HEK293 (cell line): ENCODE results near the gene ACADVL.
A peak's percentile ranks its signal among the peaks of the same experiment; 100 is the strongest.

ENCODE experiments used
- GLIS1 ChIP-seq: fragments of 450-650 bp; formaldehyde crosslinking; IDR thresholded peaks from 2 replicates; pipeline ENCODE4 v1.5.1; 2016; ENCODE audit warnings: missing biosample characterization, missing genetic modification characterization
- SALL2 ChIP-seq: fragments of 450-650 bp; formaldehyde crosslinking; IDR thresholded peaks from 2 replicates; pipeline ENCODE4 v1.5.0; 2017; ENCODE audit warnings: missing biosample characterization, mild to moderate bottlenecking, missing genetic modification characterization, borderline replicate concordance
- WT1 ChIP-seq: fragments of 450-650 bp; formaldehyde crosslinking; IDR thresholded peaks from 2 replicates; pipeline ENCODE4 v1.5.1; 2016; ENCODE audit warnings: missing biosample characterization, missing genetic modification characterization
- ZNF23 ChIP-seq: fragments of 450-650 bp; formaldehyde crosslinking; IDR thresholded peaks from 2 replicates; pipeline ENCODE4 v1.5.1; 2016; ENCODE audit warnings: missing biosample characterization, missing genetic modification characterization, borderline replicate concordance
- ZNF302 ChIP-seq: fragments of 450-650 bp; formaldehyde crosslinking; IDR thresholded peaks from 2 replicates; pipeline ENCODE4 v1.5.1; 2016; ENCODE audit warnings: missing biosample characterization, missing genetic modification characterization, low read depth
- ZNF423 ChIP-seq: fragments of 450-650 bp; formaldehyde crosslinking; IDR thresholded peaks from 2 replicates; pipeline ENCODE4 v1.5.1; 2016; ENCODE audit warnings: missing biosample characterization, missing genetic modification characterization
- ZNF426 ChIP-seq: fragments of 450-650 bp; formaldehyde crosslinking; IDR thresholded peaks from 2 replicates; pipeline ENCODE4 v1.5.1; 2017; ENCODE audit warnings: missing biosample characterization, missing genetic modification characterization, mild to moderate bottlenecking, inconsistent platforms, moderate library complexity
- ZNF521 ChIP-seq: fragments of 450-650 bp; formaldehyde crosslinking; IDR thresholded peaks from 2 replicates; pipeline ENCODE4 v1.5.1; 2017; ENCODE audit warnings: missing biosample characterization, mild to moderate bottlenecking, missing genetic modification characterization
- ZNF530 ChIP-seq: fragments of 450-650 bp; formaldehyde crosslinking; IDR thresholded peaks from 2 replicates; pipeline ENCODE4 v1.5.1; 2016; ENCODE audit warnings: low read depth, missing biosample characterization, missing genetic modification characterization
- ZNF561 ChIP-seq: fragments of 450-650 bp; IDR thresholded peaks from 2 replicates; pipeline ENCODE4 v1.5.1; 2018; ENCODE audit warnings: missing biosample characterization, missing genetic modification characterization, borderline replicate concordance
- ZNF596 ChIP-seq: fragments of 450-650 bp; IDR thresholded peaks from 2 replicates; pipeline ENCODE4 v1.5.0; 2018; ENCODE audit warnings: missing biosample characterization, mild to moderate bottlenecking, missing genetic modification characterization, moderate library complexity
- ZNF677 ChIP-seq: fragments of 450-650 bp; IDR thresholded peaks from 2 replicates; pipeline ENCODE4 v1.5.0; 2018; ENCODE audit warnings: missing biosample characterization, mild to moderate bottlenecking, missing genetic modification characterization, moderate library complexity
- ZSCAN16 ChIP-seq: fragments of 450-650 bp; formaldehyde crosslinking; IDR thresholded peaks from 2 replicates; pipeline ENCODE4 v1.5.1; 2016; ENCODE audit warnings: missing biosample characterization, missing genetic modification characterization
- TF ChIP-seq, protein P1 (sequence below): fragments of 450-650 bp; formaldehyde crosslinking; IDR thresholded peaks from 2 replicates; pipeline ENCODE4 v1.5.0; 2017; ENCODE audit warnings: missing biosample characterization, missing genetic modification characterization, borderline replicate concordance
- TF ChIP-seq, protein P2 (sequence below): fragments of 450-650 bp; IDR thresholded peaks from 2 replicates; pipeline ENCODE4 v1.5.1; 2018; ENCODE audit warnings: missing biosample characterization, mild to moderate bottlenecking, missing genetic modification characterization
- TF ChIP-seq, protein P3 (sequence below): fragments of 450-650 bp; formaldehyde crosslinking; IDR thresholded peaks from 2 replicates; pipeline ENCODE4 v1.5.1; 2016; ENCODE audit warnings: missing biosample characterization, missing genetic modification characterization
- TF ChIP-seq, protein P4 (sequence below): IDR thresholded peaks from 2 replicates; pipeline ENCODE4 v1.6.1; 2011; ENCODE audit warnings: mild to moderate bottlenecking, low read depth, low read length, borderline replicate concordance
- TF ChIP-seq, protein P5 (sequence below): fragments of 450-650 bp; formaldehyde crosslinking; IDR thresholded peaks from 2 replicates; pipeline ENCODE4 v1.5.1; 2016; ENCODE audit warnings: missing biosample characterization, missing genetic modification characterization
- TF ChIP-seq, protein P6 (sequence below): fragments of 450-650 bp; formaldehyde crosslinking; IDR thresholded peaks from 2 replicates; pipeline ENCODE4 v1.5.1; 2016; ENCODE audit warnings: missing biosample characterization, missing genetic modification characterization
- TF ChIP-seq, protein P7 (sequence below): fragments of 450-650 bp; formaldehyde crosslinking; IDR thresholded peaks from 2 replicates; pipeline ENCODE4 v1.5.1; 2016; ENCODE audit warnings: missing biosample characterization, missing genetic modification characterization
- TF ChIP-seq, protein P8 (sequence below): fragments of 450-650 bp; IDR thresholded peaks from 2 replicates; pipeline ENCODE4 v1.5.1; 2018; ENCODE audit warnings: missing biosample characterization, missing genetic modification characterization

Gene ACADVL

DNA sequence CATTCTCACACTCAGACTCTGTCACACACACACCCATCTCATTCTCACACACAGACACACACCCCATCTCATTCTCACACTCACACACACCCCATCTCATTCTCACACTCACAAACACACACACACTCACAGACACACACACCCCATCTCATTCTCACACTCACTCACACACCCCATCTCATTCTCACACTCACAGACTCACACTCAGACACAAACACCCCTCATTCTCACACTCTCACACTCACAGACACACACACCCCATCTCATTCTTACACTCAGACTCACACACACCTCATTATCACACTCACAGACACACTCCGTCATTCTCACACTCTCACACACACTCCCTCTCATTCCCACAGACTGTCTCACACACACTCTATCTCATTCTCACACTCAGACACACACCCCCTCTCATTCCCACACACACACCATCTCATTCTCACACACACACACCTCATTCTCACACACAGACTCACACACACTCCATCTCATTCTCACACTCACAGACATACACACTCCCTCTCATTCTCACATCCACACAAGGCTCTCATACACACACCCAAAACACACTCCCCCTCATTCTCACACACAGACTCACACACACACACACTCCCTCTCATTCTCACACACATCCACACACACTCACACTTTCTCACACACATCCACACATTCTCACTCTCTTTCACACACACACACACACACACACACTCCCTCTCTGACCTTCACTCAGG lies 43.5 kb upstream of the ACADVL start (continued):
- TF ChIP-seq, protein P1, sequence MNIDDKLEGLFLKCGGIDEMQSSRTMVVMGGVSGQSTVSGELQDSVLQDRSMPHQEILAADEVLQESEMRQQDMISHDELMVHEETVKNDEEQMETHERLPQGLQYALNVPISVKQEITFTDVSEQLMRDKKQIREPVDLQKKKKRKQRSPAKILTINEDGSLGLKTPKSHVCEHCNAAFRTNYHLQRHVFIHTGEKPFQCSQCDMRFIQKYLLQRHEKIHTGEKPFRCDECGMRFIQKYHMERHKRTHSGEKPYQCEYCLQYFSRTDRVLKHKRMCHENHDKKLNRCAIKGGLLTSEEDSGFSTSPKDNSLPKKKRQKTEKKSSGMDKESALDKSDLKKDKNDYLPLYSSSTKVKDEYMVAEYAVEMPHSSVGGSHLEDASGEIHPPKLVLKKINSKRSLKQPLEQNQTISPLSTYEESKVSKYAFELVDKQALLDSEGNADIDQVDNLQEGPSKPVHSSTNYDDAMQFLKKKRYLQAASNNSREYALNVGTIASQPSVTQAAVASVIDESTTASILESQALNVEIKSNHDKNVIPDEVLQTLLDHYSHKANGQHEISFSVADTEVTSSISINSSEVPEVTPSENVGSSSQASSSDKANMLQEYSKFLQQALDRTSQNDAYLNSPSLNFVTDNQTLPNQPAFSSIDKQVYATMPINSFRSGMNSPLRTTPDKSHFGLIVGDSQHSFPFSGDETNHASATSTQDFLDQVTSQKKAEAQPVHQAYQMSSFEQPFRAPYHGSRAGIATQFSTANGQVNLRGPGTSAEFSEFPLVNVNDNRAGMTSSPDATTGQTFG (tag by site-specific recombination): peak; percentile 54
- TF ChIP-seq WT1 (no peak), ZNF677 (tag by site-specific recombination) (no peak), ZSCAN16 (tag by site-specific recombination) (0 out of 2 replicates have a peak, but pooled peaks have one; percentile 13), ZNF530 (0 out of 2 replicates have a peak, but pooled peaks have one; percentile 1), SALL2 (tag by site-specific recombination) (peak; percentile 58; the same call in 1 of the 2 replicates), ZNF23 (tag by site-specific recombination) (0 out of 2 replicates have a peak, but pooled peaks have one; percentile 35), ZNF423 (no peak), ZNF426 (tag by site-specific recombination) (no peak), ZNF596 (tag by site-specific recombination) (no peak), ZNF521 (tag by site-specific recombination) (0 out of 2 replicates have a peak, but pooled peaks have one; percentile 13), ZNF561 (tag by site-specific recombination) (no peak), GLIS1 (no peak; the same call in 1 of the 2 replicates), ZNF302 (tag by site-specific recombination) (no peak)
- TF ChIP-seq, protein P2, sequence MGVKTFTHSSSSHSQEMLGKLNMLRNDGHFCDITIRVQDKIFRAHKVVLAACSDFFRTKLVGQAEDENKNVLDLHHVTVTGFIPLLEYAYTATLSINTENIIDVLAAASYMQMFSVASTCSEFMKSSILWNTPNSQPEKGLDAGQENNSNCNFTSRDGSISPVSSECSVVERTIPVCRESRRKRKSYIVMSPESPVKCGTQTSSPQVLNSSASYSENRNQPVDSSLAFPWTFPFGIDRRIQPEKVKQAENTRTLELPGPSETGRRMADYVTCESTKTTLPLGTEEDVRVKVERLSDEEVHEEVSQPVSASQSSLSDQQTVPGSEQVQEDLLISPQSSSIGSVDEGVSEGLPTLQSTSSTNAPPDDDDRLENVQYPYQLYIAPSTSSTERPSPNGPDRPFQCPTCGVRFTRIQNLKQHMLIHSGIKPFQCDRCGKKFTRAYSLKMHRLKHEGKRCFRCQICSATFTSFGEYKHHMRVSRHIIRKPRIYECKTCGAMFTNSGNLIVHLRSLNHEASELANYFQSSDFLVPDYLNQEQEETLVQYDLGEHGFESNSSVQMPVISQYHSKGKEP (tag by site-specific recombination): no peak
- TF ChIP-seq, protein P3, sequence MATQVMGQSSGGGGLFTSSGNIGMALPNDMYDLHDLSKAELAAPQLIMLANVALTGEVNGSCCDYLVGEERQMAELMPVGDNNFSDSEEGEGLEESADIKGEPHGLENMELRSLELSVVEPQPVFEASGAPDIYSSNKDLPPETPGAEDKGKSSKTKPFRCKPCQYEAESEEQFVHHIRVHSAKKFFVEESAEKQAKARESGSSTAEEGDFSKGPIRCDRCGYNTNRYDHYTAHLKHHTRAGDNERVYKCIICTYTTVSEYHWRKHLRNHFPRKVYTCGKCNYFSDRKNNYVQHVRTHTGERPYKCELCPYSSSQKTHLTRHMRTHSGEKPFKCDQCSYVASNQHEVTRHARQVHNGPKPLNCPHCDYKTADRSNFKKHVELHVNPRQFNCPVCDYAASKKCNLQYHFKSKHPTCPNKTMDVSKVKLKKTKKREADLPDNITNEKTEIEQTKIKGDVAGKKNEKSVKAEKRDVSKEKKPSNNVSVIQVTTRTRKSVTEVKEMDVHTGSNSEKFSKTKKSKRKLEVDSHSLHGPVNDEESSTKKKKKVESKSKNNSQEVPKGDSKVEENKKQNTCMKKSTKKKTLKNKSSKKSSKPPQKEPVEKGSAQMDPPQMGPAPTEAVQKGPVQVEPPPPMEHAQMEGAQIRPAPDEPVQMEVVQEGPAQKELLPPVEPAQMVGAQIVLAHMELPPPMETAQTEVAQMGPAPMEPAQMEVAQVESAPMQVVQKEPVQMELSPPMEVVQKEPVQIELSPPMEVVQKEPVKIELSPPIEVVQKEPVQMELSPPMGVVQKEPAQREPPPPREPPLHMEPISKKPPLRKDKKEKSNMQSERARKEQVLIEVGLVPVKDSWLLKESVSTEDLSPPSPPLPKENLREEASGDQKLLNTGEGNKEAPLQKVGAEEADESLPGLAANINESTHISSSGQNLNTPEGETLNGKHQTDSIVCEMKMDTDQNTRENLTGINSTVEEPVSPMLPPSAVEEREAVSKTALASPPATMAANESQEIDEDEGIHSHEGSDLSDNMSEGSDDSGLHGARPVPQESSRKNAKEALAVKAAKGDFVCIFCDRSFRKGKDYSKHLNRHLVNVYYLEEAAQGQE (tag by site-specific recombination): no peak
- TF ChIP-seq, protein P4, sequence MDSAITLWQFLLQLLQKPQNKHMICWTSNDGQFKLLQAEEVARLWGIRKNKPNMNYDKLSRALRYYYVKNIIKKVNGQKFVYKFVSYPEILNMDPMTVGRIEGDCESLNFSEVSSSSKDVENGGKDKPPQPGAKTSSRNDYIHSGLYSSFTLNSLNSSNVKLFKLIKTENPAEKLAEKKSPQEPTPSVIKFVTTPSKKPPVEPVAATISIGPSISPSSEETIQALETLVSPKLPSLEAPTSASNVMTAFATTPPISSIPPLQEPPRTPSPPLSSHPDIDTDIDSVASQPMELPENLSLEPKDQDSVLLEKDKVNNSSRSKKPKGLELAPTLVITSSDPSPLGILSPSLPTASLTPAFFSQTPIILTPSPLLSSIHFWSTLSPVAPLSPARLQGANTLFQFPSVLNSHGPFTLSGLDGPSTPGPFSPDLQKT: no peak
- TF ChIP-seq, protein P5, sequence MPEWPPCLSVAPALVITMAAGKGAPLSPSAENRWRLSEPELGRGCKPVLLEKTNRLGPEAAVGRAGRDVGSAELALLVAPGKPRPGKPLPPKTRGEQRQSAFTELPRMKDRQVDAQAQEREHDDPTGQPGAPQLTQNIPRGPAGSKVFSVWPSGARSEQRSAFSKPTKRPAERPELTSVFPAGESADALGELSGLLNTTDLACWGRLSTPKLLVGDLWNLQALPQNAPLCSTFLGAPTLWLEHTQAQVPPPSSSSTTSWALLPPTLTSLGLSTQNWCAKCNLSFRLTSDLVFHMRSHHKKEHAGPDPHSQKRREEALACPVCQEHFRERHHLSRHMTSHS (tag by site-specific recombination): 0 out of 2 replicates have a peak, but pooled peaks have one; percentile 7
- TF ChIP-seq, protein P6, sequence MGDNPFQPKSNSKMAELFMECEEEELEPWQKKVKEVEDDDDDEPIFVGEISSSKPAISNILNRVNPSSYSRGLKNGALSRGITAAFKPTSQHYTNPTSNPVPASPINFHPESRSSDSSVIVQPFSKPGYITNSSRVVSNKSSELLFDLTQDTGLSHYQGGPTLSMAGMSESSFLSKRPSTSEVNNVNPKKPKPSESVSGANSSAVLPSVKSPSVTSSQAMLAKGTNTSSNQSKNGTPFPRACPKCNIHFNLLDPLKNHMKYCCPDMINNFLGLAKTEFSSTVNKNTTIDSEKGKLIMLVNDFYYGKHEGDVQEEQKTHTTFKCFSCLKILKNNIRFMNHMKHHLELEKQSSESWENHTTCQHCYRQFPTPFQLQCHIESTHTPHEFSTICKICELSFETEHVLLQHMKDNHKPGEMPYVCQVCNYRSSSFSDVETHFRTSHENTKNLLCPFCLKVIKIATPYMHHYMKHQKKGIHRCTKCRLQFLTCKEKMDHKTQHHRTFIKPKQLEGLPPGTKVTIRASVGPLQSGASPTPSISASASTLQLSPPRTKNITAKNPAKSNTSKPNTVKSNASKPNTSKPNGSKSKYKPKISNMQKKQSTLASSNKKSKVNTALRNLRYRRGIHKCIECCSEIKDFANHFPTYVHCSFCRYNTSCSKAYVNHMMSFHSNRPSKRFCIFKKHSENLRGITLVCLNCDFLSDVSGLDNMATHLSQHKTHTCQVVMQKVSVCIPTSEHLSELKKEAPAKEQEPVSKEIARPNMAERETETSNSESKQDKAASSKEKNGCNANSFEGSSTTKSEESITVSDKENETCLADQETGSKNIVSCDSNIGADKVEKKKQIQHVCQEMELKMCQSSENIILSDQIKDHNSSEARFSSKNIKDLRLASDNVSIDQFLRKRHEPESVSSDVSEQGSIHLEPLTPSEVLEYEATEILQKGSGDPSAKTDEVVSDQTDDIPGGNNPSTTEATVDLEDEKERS (tag by site-specific recombination): no peak
- TF ChIP-seq, protein P7, sequence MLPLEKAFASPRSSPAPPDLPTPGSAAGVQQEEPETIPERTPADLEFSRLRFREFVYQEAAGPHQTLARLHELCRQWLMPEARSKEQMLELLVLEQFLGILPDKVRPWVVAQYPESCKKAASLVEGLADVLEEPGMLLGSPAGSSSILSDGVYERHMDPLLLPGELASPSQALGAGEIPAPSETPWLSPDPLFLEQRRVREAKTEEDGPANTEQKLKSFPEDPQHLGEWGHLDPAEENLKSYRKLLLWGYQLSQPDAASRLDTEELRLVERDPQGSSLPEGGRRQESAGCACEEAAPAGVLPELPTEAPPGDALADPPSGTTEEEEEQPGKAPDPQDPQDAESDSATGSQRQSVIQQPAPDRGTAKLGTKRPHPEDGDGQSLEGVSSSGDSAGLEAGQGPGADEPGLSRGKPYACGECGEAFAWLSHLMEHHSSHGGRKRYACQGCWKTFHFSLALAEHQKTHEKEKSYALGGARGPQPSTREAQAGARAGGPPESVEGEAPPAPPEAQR (tag by site-specific recombination): peak; percentile 19; the same call in 1 of the 2 replicates
- TF ChIP-seq, protein P8, sequence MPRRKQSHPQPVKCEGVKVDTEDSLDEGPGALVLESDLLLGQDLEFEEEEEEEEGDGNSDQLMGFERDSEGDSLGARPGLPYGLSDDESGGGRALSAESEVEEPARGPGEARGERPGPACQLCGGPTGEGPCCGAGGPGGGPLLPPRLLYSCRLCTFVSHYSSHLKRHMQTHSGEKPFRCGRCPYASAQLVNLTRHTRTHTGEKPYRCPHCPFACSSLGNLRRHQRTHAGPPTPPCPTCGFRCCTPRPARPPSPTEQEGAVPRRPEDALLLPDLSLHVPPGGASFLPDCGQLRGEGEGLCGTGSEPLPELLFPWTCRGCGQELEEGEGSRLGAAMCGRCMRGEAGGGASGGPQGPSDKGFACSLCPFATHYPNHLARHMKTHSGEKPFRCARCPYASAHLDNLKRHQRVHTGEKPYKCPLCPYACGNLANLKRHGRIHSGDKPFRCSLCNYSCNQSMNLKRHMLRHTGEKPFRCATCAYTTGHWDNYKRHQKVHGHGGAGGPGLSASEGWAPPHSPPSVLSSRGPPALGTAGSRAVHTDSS (tag by site-specific recombination): no peak
